PC-3 (cell line): ENCODE data around the gene REXO4. TPM values are rescaled to one million over a fixed set of nuclear protein-coding genes. Genes with fewer than 3 reads are reported as not detected.

Experiments
- ATAC-seq: fragments of 200-7000 bp; cut with Tn5 transposase; 2 replicates; pipeline ENCODE4 v1.9.1; 2020; ENCODE audit warnings: mild to moderate bottlenecking, moderate library complexity
- BruUV-seq: library from RNA; stranded (reverse); fragments of 400-500 nt; replicated peaks from 2 replicates; lab custom pipeline; 2021; lab: Mats Ljungman, UMichigan
- CTCF ChIA-PET: fragments of 300-600 bp; sonication (Branson Sonifier 250); formaldehyde crosslinking; loops from one replicate; lab custom pipeline; 2022; ENCODE audit warnings: antibody characterized with exemption; lab: Charles Lee
- POLR2A ChIA-PET: fragments of 300-600 bp; sonication (Branson Sonifier 250); formaldehyde crosslinking; loops from one replicate; lab custom pipeline; 2022; ENCODE audit warnings: antibody characterized with exemption; ENCODE audit not compliant: unreplicated experiment; lab: Charles Lee
- DNase-seq: peaks from one replicate; pipeline ENCODE4 v3.0.0-alpha.2; 2015
- H2AFZ ChIP-seq: fragments of 300-600 bp; sonication (generic); 2 replicates; pipeline ENCODE4 v1.6.0; 2016; ENCODE audit warnings: antibody characterized with exemption, low read length
- H3F3A ChIP-seq: fragments of 300-600 bp; sonication (generic); one replicate; pipeline ENCODE4 v1.6.0; 2017; ENCODE audit warnings: antibody characterized with exemption, low read length, control low read depth, mild to moderate bottlenecking; ENCODE audit not compliant: unreplicated experiment
- H3K27ac ChIP-seq: fragments of 300-600 bp; sonication (generic); 2 replicates; pipeline ENCODE4 v1.5.1; 2016; ENCODE audit warnings: mild to moderate bottlenecking, low read length
- H3K27me3 ChIP-seq: fragments of 300-600 bp; sonication (generic); 2 replicates; pipeline ENCODE4 v1.6.1; 2016; ENCODE audit warnings: low read length, mixed read lengths
- H3K36me3 ChIP-seq: fragments of 300-600 bp; sonication (generic); 2 replicates; pipeline ENCODE4 v1.6.1; 2016; ENCODE audit warnings: low read depth, mixed run types, low read length, mixed read lengths
- H3K4me1 ChIP-seq: fragments of 300-600 bp; sonication (generic); 2 replicates; pipeline ENCODE4 v1.5.1; 2016; ENCODE audit warnings: low read length; ENCODE audit not compliant: insufficient read depth
- H3K4me2 ChIP-seq: fragments of 300-600 bp; sonication (generic); 2 replicates; pipeline ENCODE4 v1.6.0; 2016; ENCODE audit warnings: low read length
- H3K4me3 ChIP-seq: fragments of 300-600 bp; sonication (generic); 2 replicates; pipeline ENCODE4 v1.5.1; 2016; ENCODE audit warnings: mild to moderate bottlenecking, low read length, mixed read lengths
- H3K79me2 ChIP-seq: fragments of 300-600 bp; sonication (generic); 2 replicates; pipeline ENCODE4 v1.6.1; 2017; ENCODE audit warnings: low read length, mixed read lengths
- H3K9ac ChIP-seq: fragments of 300-600 bp; sonication (generic); 2 replicates; pipeline ENCODE4 v1.6.0; 2016; ENCODE audit warnings: mild to moderate bottlenecking, low read length
- H3K9me2 ChIP-seq: fragments of 300-600 bp; sonication (generic); replicated peaks from 2 replicates; pipeline ENCODE4 v1.6.1; 2016; ENCODE audit warnings: mixed run types, low read length, mixed read lengths
- H3K9me3 ChIP-seq: fragments of 300-600 bp; sonication (generic); 2 replicates; pipeline ENCODE4 v1.6.1; 2016; ENCODE audit warnings: low read length, mixed read lengths
- H4K20me1 ChIP-seq: fragments of 300-600 bp; sonication (generic); 2 replicates; pipeline ENCODE4 v1.6.1; 2016; ENCODE audit warnings: low read length, mixed read lengths
- EZH2 ChIP-seq: fragments of 300-600 bp; sonication (generic); IDR thresholded peaks from one replicate; pipeline ENCODE4 v1.6.1; 2017; ENCODE audit warnings: antibody characterized with exemption, mild to moderate bottlenecking, low read length; ENCODE audit not compliant: unreplicated experiment
- EZH2phosphoT487 ChIP-seq: fragments of 300-600 bp; sonication (generic); IDR thresholded peaks from 2 replicates; pipeline ENCODE4 v1.6.1; 2018; ENCODE audit warnings: mild to moderate bottlenecking, antibody characterized with exemption, low read length, borderline replicate concordance
- intact Hi-C: fragments of 100-400 bp; cut with micrococcal nuclease; formaldehyde crosslinking; loops from 2 replicates; pipeline ENCODE4 v1.9.0; 2023
- total RNA-seq: library from RNA; depleted of rRNA; stranded (reverse); fragments of >200 nt; gene quantifications from 2 replicates; pipeline ENCODE4 v1.2.3, GENCODE V29; 2014
- TF ChIP-seq, protein P1 (sequence below): fragments of 300-600 bp; sonication (generic); conservative IDR thresholded peaks from 2 replicates; pipeline ENCODE4 v1.5.1; 2017; ENCODE audit warnings: antibody characterized with exemption, low read depth, mild to moderate bottlenecking, low read length

Gene REXO4
- total RNA-seq, 1 experiment from 2014 or later: 34.1 TPM

DNA sequence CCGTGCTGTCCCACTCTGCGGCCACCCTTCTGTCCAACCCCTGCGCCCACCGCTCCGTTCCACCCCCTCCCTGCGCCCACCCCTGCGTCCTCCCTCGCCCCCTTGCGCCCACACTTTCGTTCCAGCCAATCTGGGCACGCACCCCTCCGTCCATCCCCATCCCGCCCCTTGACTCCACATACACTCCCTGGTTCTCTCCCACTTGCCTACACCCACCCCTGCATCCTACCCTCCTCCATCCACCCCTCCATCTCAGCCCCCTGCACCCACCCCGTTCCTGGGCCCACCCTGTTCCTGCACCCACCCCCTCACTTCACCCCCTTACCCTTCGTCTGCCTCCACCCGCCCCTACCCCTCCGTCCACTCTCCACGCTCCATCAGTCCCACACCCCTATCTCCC is 11.4 kb upstream of the REXO4 start:
- ATAC-seq: no peak
- BruUV-seq: no TSS peak

DNA sequence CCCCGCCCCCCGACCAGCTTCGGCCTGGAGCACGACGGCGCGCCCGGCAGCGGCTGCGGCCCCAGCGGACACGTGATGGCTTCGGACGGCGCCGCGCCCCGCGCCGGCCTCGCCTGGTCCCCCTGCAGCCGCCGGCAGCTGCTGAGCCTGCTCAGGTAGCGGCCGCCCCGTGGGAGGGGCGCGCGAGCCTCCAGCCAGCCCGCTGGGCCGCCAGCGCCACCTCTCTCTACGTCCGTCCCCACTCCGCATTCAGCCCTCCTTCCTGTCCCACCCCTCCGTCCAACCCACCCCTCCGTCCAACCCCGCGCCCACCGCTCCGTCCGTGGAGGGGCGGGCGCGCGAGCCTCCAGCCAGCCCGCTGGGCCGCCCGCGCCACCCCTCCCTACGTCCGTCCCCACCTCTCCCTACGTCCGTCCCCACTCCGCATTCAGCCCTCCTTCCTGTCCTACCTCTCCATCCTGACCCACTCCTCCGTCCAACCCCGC is 10.8 kb upstream of the REXO4 start:
- DNase-seq (no peak), ATAC-seq (no peak)
- TF ChIP-seq EZH2 (no peak), EZH2phosphoT487 (no peak)
- TF ChIP-seq, protein P1, sequence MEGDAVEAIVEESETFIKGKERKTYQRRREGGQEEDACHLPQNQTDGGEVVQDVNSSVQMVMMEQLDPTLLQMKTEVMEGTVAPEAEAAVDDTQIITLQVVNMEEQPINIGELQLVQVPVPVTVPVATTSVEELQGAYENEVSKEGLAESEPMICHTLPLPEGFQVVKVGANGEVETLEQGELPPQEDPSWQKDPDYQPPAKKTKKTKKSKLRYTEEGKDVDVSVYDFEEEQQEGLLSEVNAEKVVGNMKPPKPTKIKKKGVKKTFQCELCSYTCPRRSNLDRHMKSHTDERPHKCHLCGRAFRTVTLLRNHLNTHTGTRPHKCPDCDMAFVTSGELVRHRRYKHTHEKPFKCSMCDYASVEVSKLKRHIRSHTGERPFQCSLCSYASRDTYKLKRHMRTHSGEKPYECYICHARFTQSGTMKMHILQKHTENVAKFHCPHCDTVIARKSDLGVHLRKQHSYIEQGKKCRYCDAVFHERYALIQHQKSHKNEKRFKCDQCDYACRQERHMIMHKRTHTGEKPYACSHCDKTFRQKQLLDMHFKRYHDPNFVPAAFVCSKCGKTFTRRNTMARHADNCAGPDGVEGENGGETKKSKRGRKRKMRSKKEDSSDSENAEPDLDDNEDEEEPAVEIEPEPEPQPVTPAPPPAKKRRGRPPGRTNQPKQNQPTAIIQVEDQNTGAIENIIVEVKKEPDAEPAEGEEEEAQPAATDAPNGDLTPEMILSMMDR: no peak
- Histone ChIP-seq H3K27ac (no peak overlapping the region), H3F3A (no peaks in the 10 kb centered on the region), H3K27me3 (no peaks in the 10 kb centered on the region), H2AFZ (no peak overlapping the region), H3K4me3 (no peak overlapping the region), H3K9me2 (no peaks in the 10 kb centered on the region), H3K36me3 (no peaks in the 10 kb centered on the region), H3K4me2 (no peak overlapping the region), H3K9ac (no peak overlapping the region), H3K4me1 (no peaks in the 10 kb centered on the region), H3K9me3 (no peaks in the 10 kb centered on the region), H4K20me1 (no peaks in the 10 kb centered on the region), H3K79me2 (no peaks in the 10 kb centered on the region)
- intact Hi-C loops: no loop called here
- no TSS peak for BruUV-seq
- ChIA-PET POLR2A (no interaction called here), CTCF (no interaction called here)

More for the DNA sequence above, 11.4 kb upstream of the REXO4 start:
- no peaks in the 10 kb centered on the region for H3K36me3 ChIP-seq
- TF ChIP-seq, protein P1: no peak
- TF ChIP-seq EZH2: no peak
- no peak for TF ChIP-seq EZH2phosphoT487
- H3K4me2 ChIP-seq: no peak overlapping the region
- H3K9me2 ChIP-seq: no peaks in the 10 kb centered on the region
- H3F3A ChIP-seq: no peaks in the 10 kb centered on the region
- H4K20me1 ChIP-seq: no peaks in the 10 kb centered on the region
- CTCF ChIA-PET: no interaction called here
- no peaks in the 10 kb centered on the region for H3K4me1 ChIP-seq
- H3K4me3 ChIP-seq: no peak overlapping the region
- intact Hi-C loops: no loop called here
- no peak overlapping the region for H3K27ac ChIP-seq
- H3K79me2 ChIP-seq: no peaks in the 10 kb centered on the region
- POLR2A ChIA-PET: no interaction called here
- no peaks in the 10 kb centered on the region for H3K9me3 ChIP-seq
- H3K9ac ChIP-seq: no peak overlapping the region
- no peak for DNase-seq
- no peak overlapping the region for H2AFZ ChIP-seq
- H3K27me3 ChIP-seq: no peaks in the 10 kb centered on the region

DNA sequence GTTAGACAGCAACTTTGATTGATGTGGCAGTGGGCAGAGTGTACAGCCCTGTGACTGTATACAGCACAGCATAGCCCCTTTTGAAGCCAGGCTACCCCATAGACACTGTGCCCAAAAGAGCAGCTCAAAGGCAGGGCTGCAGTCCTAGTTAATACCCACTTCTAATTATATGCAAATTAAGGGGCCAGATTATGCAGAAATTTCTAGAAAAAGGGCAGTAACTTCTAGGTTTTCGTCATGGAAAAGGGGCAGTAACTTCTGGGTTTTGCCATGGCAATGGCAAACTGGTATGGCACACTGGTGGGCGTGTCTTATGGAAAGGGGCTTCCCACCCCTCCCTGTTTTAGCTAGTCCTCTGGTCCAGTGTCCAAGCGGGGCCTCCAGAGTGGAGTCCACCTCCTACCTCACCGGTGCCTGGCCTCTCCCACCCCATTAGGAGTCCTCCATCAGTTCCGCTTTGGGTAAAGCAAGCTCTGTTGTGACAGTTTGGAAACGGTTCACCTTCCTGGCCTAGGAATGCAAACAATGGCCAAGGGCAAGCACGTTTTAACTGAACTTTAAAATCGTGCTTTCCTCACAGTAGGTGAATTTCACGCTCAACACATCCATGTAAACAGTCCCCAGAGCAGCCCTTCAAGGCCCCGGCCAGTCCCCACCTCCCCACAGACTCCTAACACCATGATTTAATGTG is 10.0 kb upstream of the REXO4 start:
- H3K4me3 ChIP-seq: no peak overlapping the region
- no peaks in the 10 kb centered on the region for H3K4me1 ChIP-seq
- no peaks in the 10 kb centered on the region for H3F3A ChIP-seq
- ATAC-seq (no peak), DNase-seq (no peak)
- ChIA-PET CTCF (no interaction called here), POLR2A (interaction anchor here (0.7 kb wide), 1 partner anchor 15 kb away, joined by 3 read pairs; no protein-coding TSS in a partner anchor)
- no peaks in the 10 kb centered on the region for H3K27me3 ChIP-seq
- H4K20me1 ChIP-seq: no peaks in the 10 kb centered on the region
- intact Hi-C loops: no loop called here
- no peak overlapping the region for H2AFZ ChIP-seq
- no TSS peak for BruUV-seq
- TF ChIP-seq, protein P1: no peak
- TF ChIP-seq EZH2: no peak
- TF ChIP-seq EZH2phosphoT487: no peak
- H3K36me3 ChIP-seq: no peaks in the 10 kb centered on the region
- H3K79me2 ChIP-seq: no peaks in the 10 kb centered on the region
- no peak overlapping the region for H3K4me2 ChIP-seq
- H3K9me2 ChIP-seq: no peaks in the 10 kb centered on the region
- no peak overlapping the region for H3K27ac ChIP-seq
- H3K9ac ChIP-seq: no peak overlapping the region
- no peaks in the 10 kb centered on the region for H3K9me3 ChIP-seq
